ENCODE results near the gene CNN2. TPM values are rescaled to one million over a fixed set of nuclear protein-coding genes. Genes with fewer than 3 reads are reported as not detected.

The CNN2 gene
- total and polyA plus RNA-seq, 8 donors: 133 to 259 (median 180) TPM

- Histone ChIP-seq H3K36me3 (peaks cover 0 to 97% of the 10 kb centered on the region in 2 donors), H3K27ac (peak overlapping the region in 1 of 2 donors; percentile 90), H3K4me1 (peaks cover 6 to 69% of the 10 kb centered on the region in 2 donors), H3K4me3 (no peak overlapping the region), H3K9me3 (no peaks in the 10 kb centered on the region), H3K27me3 (no peaks in the 10 kb centered on the region)
- DNase-seq (no peak), ATAC-seq (no peak)
- no peak for TF ChIP-seq CTCF (IDR thresholded peaks at IDR 0.05)
- intact Hi-C loops (cut with DNase I): no loop called here
Observed at GRCh38 chr19:1085676-1086442, 59.5 kb downstream of the CNN2 start.

GRCh38 chr19:1086613-1087012 is 60.2 kb downstream of the CNN2 start:
- H3K27me3 ChIP-seq: no peaks in the 10 kb centered on the region
- peak overlapping the region in 1 of 2 donors; percentile 90 for H3K27ac ChIP-seq
- ATAC-seq (no peak), DNase-seq (no peak)
- H3K4me1 ChIP-seq: peaks cover 6 to 65% of the 10 kb centered on the region in 2 donors
- no peaks in the 10 kb centered on the region for H3K9me3 ChIP-seq
- no peak overlapping the region for H3K4me3 ChIP-seq
- intact Hi-C loops (cut with DNase I): no loop called here
- TF ChIP-seq CTCF (IDR thresholded peaks at IDR 0.05): no peak
- peaks cover 0 to 97% of the 10 kb centered on the region in 2 donors for H3K36me3 ChIP-seq

GRCh38 chr19:1087813-1088415 is 61.5 kb downstream of the CNN2 start:
- Histone ChIP-seq H3K36me3 (peaks cover 0 to 100% of the 10 kb centered on the region in 2 donors), H3K27ac (peak overlapping the region; percentile 62 to 90), H3K9me3 (no peaks in the 10 kb centered on the region), H3K27me3 (no peaks in the 10 kb centered on the region), H3K4me1 (peaks cover 3 to 58% of the 10 kb centered on the region in 2 donors), H3K4me3 (no peak overlapping the region)
- intact Hi-C loops (cut with DNase I): no loop called here
- peak; percentile 65 for ATAC-seq
- no peak for TF ChIP-seq CTCF (IDR thresholded peaks at IDR 0.05)
- peak in 1 of 4 donors; percentile 87 for DNase-seq

GRCh38 chr19:1088416-1089010 is 62.1 kb downstream of the CNN2 start:
- Histone ChIP-seq H3K27me3 (no peaks in the 10 kb centered on the region), H3K9me3 (no peaks in the 10 kb centered on the region), H3K36me3 (peaks cover 0 to 100% of the 10 kb centered on the region in 2 donors), H3K27ac (peak overlapping the region; percentile 62 to 90), H3K4me1 (peaks cover 0 to 58% of the 10 kb centered on the region in 2 donors), H3K4me3 (no peak overlapping the region)
- intact Hi-C loops (cut with DNase I): no loop called here
- ATAC-seq: peak; percentile 43
- DNase-seq: no peak
- no peak for TF ChIP-seq CTCF (IDR thresholded peaks at IDR 0.05)

Other genes starting within 250 kb of the CNN2 start
- gene PTBP1, start 229.2 kb upstream of the CNN2 start, total RNA-seq: 100 to 1,000 TPM; 236 to 354 TPM
- gene PTBP1, start 229.2 kb upstream of the CNN2 start, polyA plus RNA-seq (ENCODE audit: insufficient read length in 6 of 6): 100 to 1,000 TPM; 317 to 374 (median 340) TPM
- 1 to 10 TPM; 1.6 to 1.9 TPM for gene PLPPR3, start 204.7 kb upstream of the CNN2 start, total RNA-seq
- gene PLPPR3, start 204.7 kb upstream of the CNN2 start, polyA plus RNA-seq (ENCODE audit: insufficient read length in 6 of 6): 10 to 100 TPM in 1 of 6 donors, 1 to 10 TPM in 5; 4.9 to 11.9 (median 6.8) TPM
- gene AZU1, start 198.8 kb upstream of the CNN2 start, total RNA-seq: 1 to 10 TPM; 1.3 TPM
- 1 to 10 TPM; 1.7 to 4.7 (median 2.5) TPM for gene AZU1, start 198.8 kb upstream of the CNN2 start, polyA plus RNA-seq (ENCODE audit: insufficient read length in 6 of 6)
- under 1 TPM; 0.55 to 0.58 TPM for gene PRTN3, start 185.6 kb upstream of the CNN2 start, total RNA-seq
- 1 to 10 TPM; 1.5 to 3.8 (median 3.0) TPM for gene PRTN3, start 185.6 kb upstream of the CNN2 start, polyA plus RNA-seq (ENCODE audit: insufficient read length in 6 of 6)
- gene ELANE, start 174.3 kb upstream of the CNN2 start, total RNA-seq: 1 to 10 TPM in 1 of 2 donors, under 1 TPM in 1; 0.89 to 1.3 TPM
- gene ELANE, start 174.3 kb upstream of the CNN2 start, polyA plus RNA-seq (ENCODE audit: insufficient read length in 6 of 6): 1 to 10 TPM in 4 of 6 donors, under 1 TPM in 2; 0.70 to 2.2 (median 1.2) TPM
- gene CFD, start 166.9 kb upstream of the CNN2 start, total RNA-seq: 10 to 100 TPM; 78.0 to 85.3 TPM
- gene CFD, start 166.9 kb upstream of the CNN2 start, polyA plus RNA-seq (ENCODE audit: insufficient read length in 6 of 6): 10 to 100 TPM in 2 of 6 donors, 1 to 10 TPM in 4; 4.9 to 22.9 (median 8.1) TPM
- gene MED16, start 133.4 kb upstream of the CNN2 start, total RNA-seq: 10 to 100 TPM; 51.7 to 55.8 TPM
- 10 to 100 TPM; 42.4 to 61.7 (median 53.0) TPM for gene MED16, start 133.4 kb upstream of the CNN2 start, polyA plus RNA-seq (ENCODE audit: insufficient read length in 6 of 6)
- not detected for gene RNU6-9, start 133.1 kb upstream of the CNN2 start, total RNA-seq
- gene RNU6-9, start 133.1 kb upstream of the CNN2 start, polyA plus RNA-seq (ENCODE audit: insufficient read length in 6 of 6): not detected
- gene R3HDM4, start 113.4 kb upstream of the CNN2 start, total RNA-seq: 10 to 100 TPM; 46.1 to 66.3 TPM
- 10 to 100 TPM; 28.8 to 51.2 (median 37.4) TPM for gene R3HDM4, start 113.4 kb upstream of the CNN2 start, polyA plus RNA-seq (ENCODE audit: insufficient read length in 6 of 6)
- under 1 TPM in 1 of 2 donors, not detected in 1; 0.23 TPM for gene KISS1R, start 109.3 kb upstream of the CNN2 start, total RNA-seq
- under 1 TPM in 2 of 6 donors, not detected in 4; 0.11 to 0.15 TPM for gene KISS1R, start 109.3 kb upstream of the CNN2 start, polyA plus RNA-seq (ENCODE audit: insufficient read length in 6 of 6)
- gene ARID3A, start 100.6 kb upstream of the CNN2 start, total RNA-seq: 10 to 100 TPM; 20.7 to 35.7 TPM
- gene ARID3A, start 100.6 kb upstream of the CNN2 start, polyA plus RNA-seq (ENCODE audit: insufficient read length in 6 of 6): 10 to 100 TPM; 20.6 to 30.5 (median 23.6) TPM
- 10 to 100 TPM; 36.1 to 40.7 TPM for gene WDR18, start 42.3 kb upstream of the CNN2 start, total RNA-seq
- 10 to 100 TPM; 26.6 to 35.9 (median 34.1) TPM for gene WDR18, start 42.3 kb upstream of the CNN2 start, polyA plus RNA-seq (ENCODE audit: insufficient read length in 6 of 6)
- 1 to 10 TPM in 1 of 2 donors, not detected in 1; 2.7 TPM for gene GRIN3B, start 26.2 kb upstream of the CNN2 start, total RNA-seq
- 1 to 10 TPM in 2 of 6 donors, under 1 TPM in 4; 0.37 to 1.4 (median 0.54) TPM for gene GRIN3B, start 26.2 kb upstream of the CNN2 start, polyA plus RNA-seq (ENCODE audit: insufficient read length in 6 of 6)
- 100 to 1,000 TPM; 135 to 154 TPM for gene TMEM259, start 5.5 kb upstream of the CNN2 start, total RNA-seq
- gene TMEM259, start 5.5 kb upstream of the CNN2 start, polyA plus RNA-seq (ENCODE audit: insufficient read length in 6 of 6): 100 to 1,000 TPM in 2 of 6 donors, 10 to 100 TPM in 4; 74.2 to 117 (median 98.7) TPM
- gene RNU6-2, start 5.1 kb upstream of the CNN2 start, total RNA-seq: not detected
- gene RNU6-2, start 5.1 kb upstream of the CNN2 start, polyA plus RNA-seq (ENCODE audit: insufficient read length in 6 of 6): not detected
- 10 to 100 TPM; 49.6 to 52.2 TPM for gene ABCA7, start 13.5 kb downstream of the CNN2 start, total RNA-seq
- gene ABCA7, start 13.5 kb downstream of the CNN2 start, polyA plus RNA-seq (ENCODE audit: insufficient read length in 6 of 6): 1 to 10 TPM; 3.3 to 5.5 (median 4.5) TPM
- 10 to 100 TPM; 71.1 to 83.8 TPM for gene ARHGAP45, start 40.6 kb downstream of the CNN2 start, total RNA-seq
- 10 to 100 TPM in 5 of 6 donors, 1 to 10 TPM in 1; 8.5 to 12.3 (median 11.2) TPM for gene ARHGAP45, start 40.6 kb downstream of the CNN2 start, polyA plus RNA-seq (ENCODE audit: insufficient read length in 6 of 6)
- gene POLR2E, start 68.8 kb downstream of the CNN2 start, total RNA-seq: 100 to 1,000 TPM; 139 to 160 TPM
- 100 to 1,000 TPM; 120 to 147 (median 135) TPM for gene POLR2E, start 68.8 kb downstream of the CNN2 start, polyA plus RNA-seq (ENCODE audit: insufficient read length in 6 of 6)
- gene GPX4, start 77.4 kb downstream of the CNN2 start, total RNA-seq: 100 to 1,000 TPM; 266 to 365 TPM
- gene GPX4, start 77.4 kb downstream of the CNN2 start, polyA plus RNA-seq (ENCODE audit: insufficient read length in 6 of 6): 100 to 1,000 TPM; 146 to 223 (median 208) TPM
- gene SBNO2, start 147.7 kb downstream of the CNN2 start, total RNA-seq: 100 to 1,000 TPM in 1 of 2 donors, 10 to 100 TPM in 1; 68.3 to 119 TPM
- 10 to 100 TPM; 17.9 to 25.5 (median 22.5) TPM for gene SBNO2, start 147.7 kb downstream of the CNN2 start, polyA plus RNA-seq (ENCODE audit: insufficient read length in 6 of 6)
- gene STK11, start 179.2 kb downstream of the CNN2 start, total RNA-seq: 10 to 100 TPM; 42.6 to 52.0 TPM
- 10 to 100 TPM; 46.4 to 58.4 (median 51.1) TPM for gene STK11, start 179.2 kb downstream of the CNN2 start, polyA plus RNA-seq (ENCODE audit: insufficient read length in 6 of 6)
- 1 to 10 TPM in 1 of 2 donors, under 1 TPM in 1; 0.55 to 1.5 TPM for gene CBARP, start 211.4 kb downstream of the CNN2 start, total RNA-seq
- 1 to 10 TPM in 5 of 6 donors, under 1 TPM in 1; 0.75 to 2.5 (median 1.3) TPM for gene CBARP, start 211.4 kb downstream of the CNN2 start, polyA plus RNA-seq (ENCODE audit: insufficient read length in 6 of 6)
- gene ATP5F1D, start 215.1 kb downstream of the CNN2 start, total RNA-seq: 100 to 1,000 TPM; 139 to 161 TPM
- 100 to 1,000 TPM in 1 of 6 donors, 10 to 100 TPM in 5; 55.0 to 107 (median 71.8) TPM for gene ATP5F1D, start 215.1 kb downstream of the CNN2 start, polyA plus RNA-seq (ENCODE audit: insufficient read length in 6 of 6)
- 100 to 1,000 TPM in 1 of 2 donors, 10 to 100 TPM in 1; 87.4 to 115 TPM for gene MIDN, start 222.0 kb downstream of the CNN2 start, total RNA-seq
- 10 to 100 TPM; 34.3 to 64.9 (median 53.0) TPM for gene MIDN, start 222.0 kb downstream of the CNN2 start, polyA plus RNA-seq (ENCODE audit: insufficient read length in 6 of 6)
- 100 to 1,000 TPM; 220 to 235 TPM for gene CIRBP, start 242.7 kb downstream of the CNN2 start, total RNA-seq
- gene CIRBP, start 242.7 kb downstream of the CNN2 start, polyA plus RNA-seq (ENCODE audit: insufficient read length in 6 of 6): 1,000 to 10,000 TPM in 3 of 6 donors, 100 to 1,000 TPM in 3; 873 to 1,079 (median 988) TPM
- gene FAM174C, start 248.9 kb downstream of the CNN2 start, total RNA-seq: 10 to 100 TPM; 48.0 to 58.7 TPM
- gene FAM174C, start 248.9 kb downstream of the CNN2 start, polyA plus RNA-seq (ENCODE audit: insufficient read length in 6 of 6): 10 to 100 TPM; 10.6 to 22.2 (median 17.2) TPM

All from left lung (tissue), 10 donors.